MCF 10A (cell line): Measurements from ENCODE around the gene EHMT1. TPM values are rescaled to one million over a fixed set of nuclear protein-coding genes. Genes with fewer than 3 reads are reported as not detected.

Experiments
- BruUV-seq: library from RNA; stranded (reverse); fragments of 400-500 nt; replicated peaks from 2 replicates; lab custom pipeline; 2021; lab: Mats Ljungman, UMichigan
- CTCF ChIA-PET: fragments of 300-600 bp; sonication (Branson Sonifier 250); formaldehyde crosslinking; extraction: SDS; loops from one replicate; lab custom pipeline; 2021; ENCODE audit warnings: antibody characterized with exemption, inconsistent platforms; lab: Yijun Ruan, JAX
- POLR2A ChIA-PET: fragments of 300-600, 350-650 bp; sonication (Branson Sonifier 250); formaldehyde crosslinking; extraction: SDS; loops from one replicate; lab custom pipeline; 2020; ENCODE audit warnings: antibody characterized with exemption, inconsistent platforms; lab: Yijun Ruan, JAX
- DNase-seq: peaks from one replicate; pipeline ENCODE4 v3.0.0-alpha.2; 2018; ENCODE audit not compliant: unreplicated experiment
- H3K27ac Mint-ChIP-seq: one replicate; pipeline ENCODE4 v1.8.0; 2022; ENCODE audit warnings: mild to moderate bottlenecking, low read depth, mixed read lengths; ENCODE audit not compliant: unreplicated experiment
- H3K27me3 Mint-ChIP-seq: one replicate; pipeline ENCODE4 v1.8.0; 2022; ENCODE audit warnings: mixed read lengths; ENCODE audit not compliant: insufficient read depth, unreplicated experiment
- H3K36me3 Mint-ChIP-seq: one replicate; pipeline ENCODE4 v1.8.0; 2022; ENCODE audit warnings: mild to moderate bottlenecking, moderate library complexity, mixed read lengths; ENCODE audit not compliant: insufficient read depth, unreplicated experiment
- H3K4me1 Mint-ChIP-seq: one replicate; pipeline ENCODE4 v1.8.0; 2022; ENCODE audit warnings: mixed read lengths; ENCODE audit not compliant: insufficient read depth, unreplicated experiment
- H3K4me3 Mint-ChIP-seq: one replicate; pipeline ENCODE4 v1.8.0; 2022; ENCODE audit warnings: mild to moderate bottlenecking, moderate library complexity, mixed read lengths; ENCODE audit not compliant: unreplicated experiment
- H3K9me3 Mint-ChIP-seq: one replicate; pipeline ENCODE4 v1.8.0; 2022; ENCODE audit warnings: mixed read lengths; ENCODE audit not compliant: unreplicated experiment
- intact Hi-C: fragments of 100-400 bp; cut with micrococcal nuclease; formaldehyde crosslinking; loops from 2 replicates; pipeline ENCODE4 v1.14.1; 2022
- total RNA-seq: library from RNA; stranded (reverse); gene quantifications from 2 replicates; pipeline ENCODE4 v1.2.3, GENCODE V29; 2022
- TF ChIP-seq, protein P1 (sequence below): fragments of 200-600 bp; IDR thresholded peaks from one replicate; pipeline ENCODE4 v1.8.0; 2022; ENCODE audit warnings: antibody characterized with exemption, mild to moderate bottlenecking; ENCODE audit not compliant: unreplicated experiment

EHMT1 gene
- total RNA-seq, 1 experiment from 2014 or later: 79.7 TPM

DNA sequence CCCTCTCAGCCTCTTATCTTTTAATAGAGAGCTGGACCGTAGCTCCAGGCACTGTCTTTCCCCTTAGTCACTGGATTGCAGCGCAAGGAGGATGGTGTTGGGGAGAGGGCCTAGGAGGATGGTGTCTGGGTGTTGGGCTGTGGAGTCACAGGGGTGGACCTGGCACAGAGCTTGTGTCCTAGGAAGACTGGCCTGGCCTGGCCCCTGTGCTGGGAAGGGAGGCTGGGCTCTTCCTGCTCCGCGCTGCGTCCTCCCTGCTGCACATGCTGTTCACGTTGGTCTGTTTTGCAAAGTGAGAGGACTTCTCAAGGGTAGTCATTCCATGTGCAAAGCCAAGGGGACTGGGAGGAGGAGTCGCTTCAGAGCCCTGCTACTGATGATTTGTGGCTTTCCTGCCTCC is 123.9 kb downstream of the EHMT1 start:
- intact Hi-C loops: no loop called here
- H3K4me3 Mint-ChIP-seq: no peak overlapping the region
- BruUV-seq: no TSS peak
- no peak overlapping the region for H3K27ac Mint-ChIP-seq
- H3K9me3 Mint-ChIP-seq: no peaks in the 10 kb centered on the region
- TF ChIP-seq, protein P1, sequence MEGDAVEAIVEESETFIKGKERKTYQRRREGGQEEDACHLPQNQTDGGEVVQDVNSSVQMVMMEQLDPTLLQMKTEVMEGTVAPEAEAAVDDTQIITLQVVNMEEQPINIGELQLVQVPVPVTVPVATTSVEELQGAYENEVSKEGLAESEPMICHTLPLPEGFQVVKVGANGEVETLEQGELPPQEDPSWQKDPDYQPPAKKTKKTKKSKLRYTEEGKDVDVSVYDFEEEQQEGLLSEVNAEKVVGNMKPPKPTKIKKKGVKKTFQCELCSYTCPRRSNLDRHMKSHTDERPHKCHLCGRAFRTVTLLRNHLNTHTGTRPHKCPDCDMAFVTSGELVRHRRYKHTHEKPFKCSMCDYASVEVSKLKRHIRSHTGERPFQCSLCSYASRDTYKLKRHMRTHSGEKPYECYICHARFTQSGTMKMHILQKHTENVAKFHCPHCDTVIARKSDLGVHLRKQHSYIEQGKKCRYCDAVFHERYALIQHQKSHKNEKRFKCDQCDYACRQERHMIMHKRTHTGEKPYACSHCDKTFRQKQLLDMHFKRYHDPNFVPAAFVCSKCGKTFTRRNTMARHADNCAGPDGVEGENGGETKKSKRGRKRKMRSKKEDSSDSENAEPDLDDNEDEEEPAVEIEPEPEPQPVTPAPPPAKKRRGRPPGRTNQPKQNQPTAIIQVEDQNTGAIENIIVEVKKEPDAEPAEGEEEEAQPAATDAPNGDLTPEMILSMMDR: no peak
- CTCF ChIA-PET: interaction anchor here (0.6 kb wide), 1 partner anchor 108 kb away, joined by 3 read pairs; no protein-coding TSS in a partner anchor
- peaks cover 64% of the 10 kb centered on the region for H3K36me3 Mint-ChIP-seq
- no peaks in the 10 kb centered on the region for H3K4me1 Mint-ChIP-seq
- no peaks in the 10 kb centered on the region for H3K27me3 Mint-ChIP-seq
- POLR2A ChIA-PET: no interaction called here
- no peak for DNase-seq

DNA sequence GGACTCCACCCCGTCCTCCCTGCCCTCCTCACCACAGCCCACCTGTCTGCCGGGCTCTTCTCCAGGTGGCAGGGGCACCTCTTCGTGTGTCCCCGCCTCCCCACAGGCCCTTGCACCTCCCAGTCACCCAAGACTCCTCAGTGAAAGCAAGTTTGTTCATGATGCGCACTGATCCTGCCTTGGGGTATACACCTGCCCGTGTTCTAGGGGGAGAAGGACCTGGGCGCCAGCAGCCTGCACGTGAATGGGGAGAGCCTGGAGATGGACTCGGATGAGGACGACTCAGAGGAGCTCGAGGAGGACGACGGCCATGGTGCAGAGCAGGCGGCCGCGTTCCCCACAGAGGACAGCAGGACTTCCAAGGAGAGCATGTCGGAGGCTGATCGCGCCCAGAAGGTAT is 124.9 kb downstream of the EHMT1 start:
- H3K27ac Mint-ChIP-seq: no peak overlapping the region
- POLR2A ChIA-PET: no interaction called here
- TF ChIP-seq, protein P1: no peak
- peaks cover 64% of the 10 kb centered on the region for H3K36me3 Mint-ChIP-seq
- no peaks in the 10 kb centered on the region for H3K9me3 Mint-ChIP-seq
- intact Hi-C loops: no loop called here
- H3K4me3 Mint-ChIP-seq: no peak overlapping the region
- no peaks in the 10 kb centered on the region for H3K4me1 Mint-ChIP-seq
- CTCF ChIA-PET: no interaction called here
- BruUV-seq: no TSS peak
- DNase-seq: no peak
- H3K27me3 Mint-ChIP-seq: no peaks in the 10 kb centered on the region

DNA sequence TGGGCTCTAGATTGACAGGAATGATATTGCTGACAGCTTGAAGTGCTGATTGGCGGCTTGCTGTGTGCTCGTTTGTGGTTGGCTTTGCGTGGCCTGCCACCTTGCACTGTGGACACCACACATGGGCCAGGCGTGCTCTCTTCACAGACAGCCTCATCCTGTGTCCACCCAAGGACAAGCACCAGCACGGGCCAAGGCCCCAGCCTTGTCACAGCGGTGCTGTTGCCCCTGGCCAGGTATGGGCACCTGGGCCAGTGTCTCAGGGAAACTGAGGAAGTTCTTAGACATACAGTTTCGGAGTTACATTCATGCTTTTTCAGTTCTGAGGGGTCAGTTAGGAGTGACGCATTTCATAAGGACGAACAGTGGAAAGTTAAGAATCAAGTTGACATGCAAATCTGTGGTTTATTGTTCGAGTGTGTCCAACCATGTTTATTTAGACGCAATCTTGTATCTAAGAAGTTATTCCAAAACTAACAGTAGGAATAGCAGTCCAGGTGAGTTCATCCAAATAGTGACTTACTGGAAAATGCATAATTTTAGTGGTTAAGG is 125.9 kb downstream of the EHMT1 start:
- no peak for DNase-seq
- intact Hi-C loops: no loop called here
- H3K4me3 Mint-ChIP-seq: no peak overlapping the region
- ChIA-PET CTCF (interaction anchor here (1.0 kb wide), 1 partner anchor 48 kb away, joined by 3 read pairs; no protein-coding TSS in a partner anchor), POLR2A (no interaction called here)
- peaks cover 63% of the 10 kb centered on the region for H3K36me3 Mint-ChIP-seq
- TF ChIP-seq, protein P1: no peak
- no peaks in the 10 kb centered on the region for H3K9me3 Mint-ChIP-seq
- no peaks in the 10 kb centered on the region for H3K27me3 Mint-ChIP-seq
- H3K4me1 Mint-ChIP-seq: no peaks in the 10 kb centered on the region
- BruUV-seq: no TSS peak
- no peak overlapping the region for H3K27ac Mint-ChIP-seq

DNA sequence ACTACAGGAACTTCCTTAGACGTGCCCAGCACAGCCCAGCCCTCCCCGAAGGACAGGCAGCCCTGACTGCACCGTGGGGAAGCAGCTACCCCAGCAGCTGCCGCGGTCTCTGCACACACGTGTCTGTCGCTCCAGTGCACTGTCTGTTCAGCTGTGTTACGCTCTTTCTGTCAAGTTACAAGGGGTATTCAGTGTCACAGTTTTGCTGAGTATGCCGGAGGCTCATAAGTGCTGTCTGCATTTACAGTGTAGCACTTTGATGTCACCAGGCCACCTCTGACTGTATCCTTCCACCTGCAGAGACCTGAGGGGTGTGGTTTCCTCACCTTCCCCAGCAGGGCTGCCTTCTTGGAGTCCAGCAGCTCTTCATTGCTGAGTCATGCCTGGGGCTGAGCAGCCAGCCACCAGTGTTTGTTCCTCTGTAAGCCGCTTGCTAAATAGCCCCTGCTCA is 126.8 kb downstream of the EHMT1 start:
- peak; percentile 9 for DNase-seq
- no TSS peak for BruUV-seq
- CTCF ChIA-PET: no interaction called here
- Mint-ChIP-seq H3K27ac (no peak overlapping the region), H3K9me3 (no peaks in the 10 kb centered on the region), H3K27me3 (no peaks in the 10 kb centered on the region), H3K36me3 (peaks cover 54% of the 10 kb centered on the region), H3K4me1 (no peaks in the 10 kb centered on the region), H3K4me3 (no peak overlapping the region)
- TF ChIP-seq, protein P1: no peak
- intact Hi-C loops: no loop called here
- POLR2A ChIA-PET: no interaction called here
